Stimulated activated CD8-positive, alpha-beta memory T cell treated with anti-CD3 and anti-CD28 coated beads, Interleukin-15, amount 100 ng/mL, for 48 hours (primary cell): ENCODE results near the gene SYNDIG1.

ENCODE experiments used
- DNase-seq, 2 donors: peaks; one replicate each; pipeline ENCODE4 v3.0.0-alpha.2; 2020; ENCODE audit warnings: low read depth in 2 of 2

The SYNDIG1 gene

DNA sequence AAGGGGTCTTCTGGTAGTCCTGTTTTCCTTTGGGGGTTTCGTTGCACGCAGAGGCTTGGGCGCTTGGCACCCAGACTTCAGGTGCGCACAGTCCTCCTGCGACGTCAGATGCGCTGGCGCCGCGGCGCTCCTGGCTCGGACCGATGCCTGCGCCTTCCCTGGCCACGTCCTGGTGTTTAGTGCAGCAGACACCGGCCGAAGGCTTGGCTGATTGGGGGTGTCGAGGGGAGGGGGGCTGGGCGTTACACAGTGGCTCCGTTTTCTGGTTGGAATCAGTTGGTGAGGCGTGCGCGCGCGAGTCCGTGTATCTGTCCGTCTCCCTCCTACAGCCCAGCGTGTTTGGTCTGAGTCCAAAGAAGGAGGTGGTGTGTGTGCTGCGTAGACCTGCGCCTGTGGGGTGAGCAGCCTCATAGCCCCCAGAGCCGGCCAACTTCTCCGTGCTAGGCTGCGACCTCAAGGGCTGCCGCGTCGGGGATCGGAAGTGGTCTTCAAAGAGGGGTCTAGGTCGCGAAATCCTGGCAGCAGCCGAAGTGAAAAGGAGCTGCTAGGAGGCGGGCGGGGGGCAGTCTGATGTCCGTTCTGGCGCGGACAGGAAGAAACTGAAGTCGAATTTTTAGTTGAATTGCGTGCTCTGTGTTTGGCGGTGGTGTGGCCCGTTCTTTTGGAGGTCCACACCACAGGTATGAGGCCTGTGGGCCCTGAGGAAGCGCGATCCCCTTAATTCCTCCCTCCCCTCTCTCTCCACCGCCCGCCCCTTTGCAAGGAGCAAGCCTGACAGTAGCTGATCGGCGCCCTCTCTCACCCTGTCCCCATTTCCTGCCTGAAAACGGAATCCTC, 1.5 kb downstream of the SYNDIG1 start:
- DNase-seq = no peak

DNA sequence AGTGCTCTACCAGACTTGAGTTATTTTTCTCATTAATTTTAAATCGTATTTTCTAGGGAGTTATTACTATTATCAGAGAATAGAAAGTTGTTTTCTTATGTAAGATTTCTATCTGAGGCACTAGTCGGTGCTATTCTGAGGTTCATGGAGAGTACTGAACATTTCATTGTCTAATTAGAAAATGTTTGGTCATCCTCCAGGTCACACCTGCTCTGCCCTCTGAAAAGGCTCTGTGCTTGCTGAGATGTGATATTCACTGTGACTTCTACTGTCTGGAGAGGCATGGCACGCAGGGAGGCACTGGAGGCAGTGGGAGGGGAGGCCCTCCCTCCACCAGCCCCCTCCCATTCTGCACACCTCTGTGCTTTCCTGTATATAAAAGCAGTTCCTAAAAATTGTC, 3.0 kb downstream of the SYNDIG1 start:
- DNase-seq = no peak

DNA sequence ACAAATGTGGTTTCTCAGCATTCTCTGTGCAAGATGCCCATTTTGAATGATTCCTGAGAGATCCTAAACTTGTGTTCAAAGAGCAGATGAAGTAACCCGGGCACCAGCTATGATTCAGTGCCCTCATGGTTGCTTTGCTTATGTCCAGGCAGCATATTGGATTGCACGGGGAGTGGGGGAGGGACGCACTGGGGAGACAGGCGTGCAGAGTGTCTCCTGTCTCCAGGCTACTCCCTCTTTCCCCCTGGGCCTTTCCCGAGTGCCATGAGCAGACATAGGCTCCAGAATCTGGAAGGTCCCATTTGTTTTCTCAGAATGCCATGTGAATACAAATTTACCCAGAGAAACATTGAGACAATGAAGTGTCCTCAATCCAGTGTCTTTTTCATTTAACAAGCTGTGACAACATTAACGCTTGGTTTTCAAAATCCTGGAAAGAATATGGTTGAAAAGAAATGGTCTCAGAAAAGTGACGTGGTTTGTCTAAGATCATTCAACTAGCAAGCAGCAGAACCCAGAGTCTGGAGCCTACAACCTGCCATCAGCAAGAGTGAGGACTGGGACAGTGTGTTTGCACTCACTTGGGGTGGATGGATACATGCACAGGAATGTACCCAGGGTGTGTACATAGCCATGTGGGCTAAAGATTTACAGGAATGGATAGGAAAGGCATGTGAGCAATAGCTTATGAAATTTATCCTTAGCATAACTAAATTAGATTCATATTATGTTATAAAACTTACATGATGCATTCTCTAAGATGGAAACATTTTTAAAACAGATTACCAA, 4.2 kb downstream of the SYNDIG1 start:
- DNase-seq = no peak

DNA sequence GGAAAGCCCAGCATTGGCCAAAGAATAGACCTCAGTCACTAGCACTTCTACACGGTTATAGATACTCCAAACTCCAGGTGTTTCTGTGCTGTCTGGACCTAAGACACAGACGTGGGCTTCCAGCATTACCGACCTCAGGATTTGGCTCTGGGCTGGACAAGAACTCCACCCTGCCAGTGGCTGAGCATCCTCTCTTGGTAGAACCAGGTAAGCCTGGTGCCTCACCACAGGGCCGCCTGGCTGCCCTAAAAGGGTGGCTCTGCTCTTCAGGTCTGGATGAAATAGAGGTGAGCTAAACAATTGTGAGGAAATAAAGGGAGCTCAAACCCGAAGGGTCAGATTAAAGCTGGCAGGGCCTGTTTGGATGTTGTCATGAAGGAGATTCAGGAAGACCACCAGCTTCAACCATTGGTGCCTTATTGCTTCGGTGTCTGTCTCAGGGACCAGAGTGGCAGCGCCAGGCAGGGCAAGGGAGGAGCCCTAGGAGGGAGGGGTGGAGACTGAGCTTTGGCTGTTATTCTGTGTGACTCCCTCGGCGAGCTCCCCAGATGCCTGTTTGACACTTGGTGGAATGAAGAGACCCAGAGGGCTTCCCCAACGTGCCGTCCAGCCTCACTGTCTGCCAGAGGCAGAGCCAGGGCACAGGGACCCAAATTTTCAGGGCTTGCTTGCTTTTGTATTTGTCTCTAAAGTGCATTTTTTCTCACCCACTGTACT, 8.6 kb downstream of the SYNDIG1 start:
- DNase-seq = no peak

DNA sequence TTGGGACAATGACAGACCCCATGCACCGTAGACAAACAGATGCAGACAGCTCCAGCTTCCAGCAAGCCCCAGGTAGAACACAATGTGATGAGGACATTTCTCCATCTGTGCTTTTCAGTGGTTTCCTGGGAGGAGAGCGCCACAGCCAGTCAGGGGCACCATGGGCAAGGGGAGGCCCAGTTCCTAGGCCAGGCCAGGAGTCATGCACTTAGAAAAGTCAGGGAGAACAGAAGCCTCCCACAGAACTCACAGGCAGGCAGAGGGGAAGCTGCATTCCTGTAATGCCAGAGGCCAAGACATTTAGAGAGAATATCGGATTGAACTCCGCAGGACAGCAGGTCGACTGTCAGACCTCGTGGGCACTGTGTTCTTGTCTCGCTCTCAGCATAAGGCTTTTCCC, 9.2 kb downstream of the SYNDIG1 start:
- DNase-seq = no peak

GRCh38 chr20:24479106-24479505, 9.7 kb downstream of the SYNDIG1 start:
- no peak for DNase-seq

- no peak for DNase-seq
These were observed 10.2 kb downstream of the SYNDIG1 start for GRCh38 chr20:24479595-24479994.

DNA sequence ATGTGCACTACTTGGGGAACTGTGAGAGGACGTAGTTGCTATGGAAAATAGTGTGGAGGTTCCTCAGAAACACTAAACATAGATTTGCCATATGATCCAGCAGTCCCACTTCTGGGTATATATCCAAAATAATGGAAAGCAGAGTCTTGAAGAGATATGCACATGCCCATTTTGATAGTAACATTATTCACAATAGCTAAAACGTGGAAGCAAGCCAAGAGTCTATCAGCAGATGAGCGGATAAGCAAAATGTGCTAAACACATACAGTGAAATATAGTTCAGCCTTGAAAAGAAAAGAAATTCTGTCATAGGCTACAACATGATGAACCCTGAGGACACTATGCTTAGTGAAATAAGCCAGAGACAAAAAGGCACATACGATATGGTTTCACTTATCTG, 11.1 kb downstream of the SYNDIG1 start:
- no peak for DNase-seq

GRCh38 chr20:24481173-24481572, 11.7 kb downstream of the SYNDIG1 start:
- no peak for DNase-seq

DNA sequence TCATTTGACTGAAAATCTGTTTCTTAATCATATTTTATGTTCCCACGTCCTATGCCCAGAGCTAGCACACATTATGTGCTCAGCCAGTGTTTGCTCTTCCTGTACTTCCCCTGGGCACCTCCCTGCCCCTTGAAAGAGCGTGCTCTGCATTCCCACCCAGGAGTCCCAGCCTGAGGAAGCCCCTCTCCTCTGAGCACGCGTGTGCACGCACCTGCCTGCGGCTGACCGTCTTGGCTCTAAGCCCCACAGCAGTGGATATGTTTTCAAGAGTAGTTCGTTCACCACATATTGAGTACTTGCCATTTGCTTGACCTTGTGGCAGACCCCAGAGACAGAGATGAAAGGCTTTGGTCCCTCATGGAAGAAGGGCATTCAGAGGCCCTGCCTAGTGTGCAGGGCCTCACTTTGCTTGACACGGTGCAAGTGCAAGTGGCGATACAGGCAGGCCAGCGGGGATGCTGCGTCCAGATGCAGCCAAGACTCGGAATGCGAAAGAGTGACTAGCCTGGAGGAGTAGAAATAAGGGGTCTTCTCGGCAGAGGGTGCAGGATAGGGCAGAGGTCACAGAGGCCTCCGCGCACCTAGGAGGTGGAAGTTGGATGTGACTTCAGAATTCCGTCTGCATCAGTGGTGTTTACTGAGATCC, 14.1 kb downstream of the SYNDIG1 start:
- no peak for DNase-seq

DNA sequence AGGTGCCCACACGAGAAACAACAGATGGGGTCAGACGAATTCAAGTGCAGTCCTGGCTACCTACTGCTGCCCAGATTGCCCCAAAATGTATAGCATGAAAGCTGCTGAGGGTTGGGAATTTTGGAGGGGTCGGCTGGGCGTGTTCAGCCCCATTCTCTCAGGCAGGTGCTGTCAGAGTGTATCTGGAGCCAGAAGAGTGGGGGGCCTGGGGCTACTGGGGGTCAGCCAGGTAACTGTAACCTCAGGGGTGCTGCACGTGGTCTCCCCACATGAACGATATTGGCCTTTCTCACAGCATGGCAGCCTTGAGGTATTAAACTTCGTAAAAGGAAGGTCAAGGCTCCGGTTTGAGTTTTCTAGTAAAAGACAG, 14.6 kb downstream of the SYNDIG1 start:
- DNase-seq = no peak

GRCh38 chr20:24485981-24486380, 16.6 kb downstream of the SYNDIG1 start:
- DNase-seq = no peak

- DNase-seq = no peak
These were observed 17.8 kb downstream of the SYNDIG1 start for GRCh38 chr20:24487240-24487639.

DNA sequence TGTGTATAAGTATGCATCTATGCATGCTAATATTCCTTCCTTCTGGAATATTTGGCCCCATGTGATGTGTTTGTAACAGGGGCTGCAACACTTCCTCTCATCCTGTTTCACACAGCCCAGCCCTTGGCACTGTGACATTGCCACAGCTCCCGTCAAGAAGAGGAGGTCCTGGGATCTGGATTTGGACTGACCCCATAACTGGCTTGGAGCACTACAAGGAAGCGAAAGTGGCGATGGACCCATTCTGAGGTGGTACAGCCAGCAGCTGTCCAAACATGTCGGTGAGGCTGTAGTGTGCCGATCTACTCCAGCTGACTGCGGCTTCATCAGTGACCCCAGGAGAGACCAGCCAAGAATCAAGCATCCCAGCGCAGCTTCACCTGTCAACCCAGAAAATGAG, 18.2 kb downstream of the SYNDIG1 start:
- DNase-seq = no peak

DNA sequence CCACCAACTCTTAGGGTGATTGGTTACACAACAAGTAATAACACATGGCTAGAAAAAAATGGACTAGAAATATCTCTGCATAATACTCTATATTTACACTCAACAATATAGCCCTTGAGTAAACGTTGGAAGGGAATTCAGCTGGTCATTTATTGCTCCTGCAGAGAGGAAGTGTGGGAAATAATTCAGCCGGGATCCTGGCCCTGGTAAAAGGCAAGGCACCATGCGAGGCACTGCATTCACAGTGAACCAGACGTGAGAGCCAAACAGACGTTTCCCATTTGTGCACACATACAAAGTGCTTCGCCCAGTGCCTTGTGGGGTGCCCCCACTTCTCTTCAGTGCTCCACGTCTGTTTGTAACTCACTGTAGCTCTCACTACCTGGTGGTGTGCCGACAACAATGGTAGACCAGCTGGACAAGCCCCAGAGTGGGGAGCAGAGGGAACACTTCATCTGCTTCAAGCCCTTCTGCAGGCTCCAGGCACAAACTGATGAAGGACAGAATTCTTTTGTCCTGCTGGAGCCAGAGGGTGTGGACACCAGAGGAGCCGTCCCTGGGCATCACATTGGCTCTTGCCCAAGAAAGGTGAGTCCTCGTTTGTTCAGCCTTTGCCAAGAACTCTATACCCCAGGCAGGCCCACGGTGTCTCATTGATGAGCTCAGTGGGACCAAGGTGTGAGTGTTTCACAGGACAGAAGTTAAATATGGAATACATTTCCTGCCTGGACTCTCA, 18.8 kb downstream of the SYNDIG1 start:
- DNase-seq = no peak

DNA sequence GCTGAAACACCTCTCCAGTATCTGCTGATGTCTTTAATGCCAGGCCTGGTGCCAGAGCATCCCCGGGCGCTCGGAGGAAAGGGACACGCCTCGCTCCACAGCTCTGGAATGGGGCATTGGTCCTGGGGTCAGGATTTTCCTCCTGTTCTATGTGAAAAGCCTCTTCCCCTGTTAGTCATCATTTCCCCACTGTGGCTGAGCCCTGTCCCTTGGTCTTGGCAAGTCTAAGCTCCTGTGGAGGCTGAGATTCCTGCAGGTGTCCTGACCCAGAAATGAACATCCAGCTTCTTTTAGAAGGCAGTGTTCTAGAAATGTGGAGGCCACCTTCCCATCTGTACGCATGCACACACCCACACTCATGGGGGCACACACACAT, 19.4 kb downstream of the SYNDIG1 start:
- no peak for DNase-seq

DNA sequence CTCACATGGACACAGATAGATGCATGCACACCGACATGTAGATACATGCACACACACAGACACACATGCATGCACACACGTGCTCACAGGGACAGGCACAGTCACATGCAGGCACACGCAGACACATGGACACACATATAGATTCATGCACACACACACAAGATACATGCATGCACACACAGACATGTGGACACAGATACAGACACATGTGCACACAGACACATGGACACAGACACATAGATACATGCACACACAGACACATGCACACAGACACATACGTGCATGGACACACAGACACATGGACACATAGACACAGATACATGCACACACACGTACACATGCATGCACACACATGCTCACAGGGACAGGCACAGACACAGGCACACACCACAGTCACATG, 19.8 kb downstream of the SYNDIG1 start:
- no peak for DNase-seq

DNA sequence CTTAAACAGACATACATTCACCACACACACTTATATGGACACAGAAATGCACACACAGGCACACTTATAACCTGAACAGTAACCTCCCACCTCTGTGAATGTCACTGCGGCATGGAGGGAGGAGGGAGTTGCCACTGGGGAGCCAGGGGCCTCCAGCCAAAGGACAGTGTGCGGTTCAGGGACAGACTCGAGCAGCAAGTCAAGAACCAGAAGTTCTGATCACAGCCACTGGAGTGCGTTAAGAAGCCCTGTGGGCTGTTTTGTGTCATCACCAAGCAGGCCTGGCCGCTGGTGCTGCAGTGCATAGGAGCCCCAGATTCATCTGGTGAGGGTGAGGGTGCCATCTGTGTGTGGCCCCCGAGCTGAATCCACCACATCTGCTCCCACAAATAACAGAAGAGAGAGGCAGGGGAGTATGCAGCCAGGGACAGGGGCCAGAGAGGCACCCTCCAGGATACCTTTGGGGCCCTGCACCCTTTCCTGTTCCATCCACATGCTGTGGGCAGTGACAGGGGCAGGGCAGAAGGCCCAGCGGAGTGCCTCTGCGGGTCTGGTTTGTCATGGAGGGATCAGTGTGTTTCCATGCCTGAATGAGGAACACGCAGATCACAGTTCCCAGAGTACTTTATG, 20.3 kb downstream of the SYNDIG1 start:
- DNase-seq = no peak

GRCh38 chr20:24490598-24490997, 21.2 kb downstream of the SYNDIG1 start:
- DNase-seq = no peak

GRCh38 chr20:24491041-24491756, 21.8 kb downstream of the SYNDIG1 start:
- no peak for DNase-seq
